Measurements from ENCODE around the gene PYGB. TPM values are rescaled to one million over a fixed set of nuclear protein-coding genes. Genes with fewer than 3 reads are reported as not detected.

Gene PYGB
- total RNA-seq, 1 experiment from 2014 or later, result 78.9 TPM

DNA sequence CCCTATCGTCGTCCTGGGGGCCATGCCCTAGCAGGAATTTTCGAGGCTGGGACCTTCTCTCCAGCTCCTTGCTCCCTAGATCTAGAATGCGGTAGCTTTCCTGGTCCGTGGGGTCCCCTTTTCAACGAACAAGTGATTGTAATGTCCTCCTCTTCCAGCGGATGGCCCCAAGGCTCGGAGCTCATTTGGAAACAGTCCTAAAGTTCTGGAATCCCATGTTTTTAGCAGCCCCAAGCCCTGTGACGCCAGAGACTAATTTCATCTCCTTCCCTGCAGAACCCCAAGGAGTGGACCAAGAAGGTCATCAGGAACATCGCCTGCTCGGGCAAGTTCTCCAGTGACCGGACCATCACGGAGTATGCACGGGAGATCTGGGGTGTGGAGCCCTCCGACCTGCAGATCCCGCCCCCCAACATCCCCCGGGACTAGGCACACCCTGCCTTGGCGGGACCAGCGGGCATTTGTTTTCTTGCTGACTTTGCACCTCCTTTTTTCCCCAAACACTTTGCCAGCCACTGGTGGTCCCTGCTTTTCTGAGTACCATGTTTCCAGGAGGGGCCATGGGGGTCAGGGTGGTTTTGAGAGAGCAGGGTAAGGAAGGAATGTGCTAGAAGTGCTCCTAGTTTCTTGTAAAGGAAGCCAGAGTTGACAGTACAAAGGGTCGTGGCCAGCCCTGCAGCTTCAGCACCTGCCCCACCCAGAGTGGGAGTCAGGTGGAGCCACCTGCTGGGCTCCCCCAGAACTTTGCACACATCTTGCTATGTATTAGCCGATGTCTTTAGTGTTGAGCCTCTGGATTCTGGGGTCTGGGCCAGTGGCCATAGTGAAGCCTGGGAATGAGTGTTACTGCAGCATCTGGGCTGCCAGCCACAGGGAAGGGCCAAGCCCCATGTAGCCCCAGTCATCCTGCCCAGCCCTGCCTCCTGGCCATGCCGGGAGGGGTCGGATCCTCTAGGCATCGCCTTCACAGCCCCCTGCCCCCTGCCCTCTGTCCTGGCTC is 48.5 kb downstream of the PYGB start:
- H3K27me3 Mint-ChIP-seq (ENCODE audit: insufficient read depth, unreplicated experiment), result no peaks in the 10 kb centered on the region
- peak overlapping the region; percentile 55 for H3K27ac Mint-ChIP-seq (ENCODE audit: unreplicated experiment)
- ChIA-PET POLR2A (no interaction called here), CTCF (interaction anchor here (0.5 to 2.1 kb wide), 6 partner anchors 13 to 303 kb away, joined by 3 to 12 read pairs (median 4); no protein-coding TSS in a partner anchor)
- BruUV-seq (replicated peaks), result no TSS peak
- peaks cover 90% of the 10 kb centered on the region for H3K36me3 Mint-ChIP-seq (ENCODE audit: insufficient read depth, unreplicated experiment)
- peak; percentile 56 to 62 for DNase-seq
- H3K4me1 ChIP-seq, result no peaks in the 10 kb centered on the region
- H3K36me3 ChIP-seq (ENCODE audit: control insufficient read depth, insufficient read depth, low read length), result peaks cover 4% of the 10 kb centered on the region; the same call in 1 of the 2 replicates
- no peaks in the 10 kb centered on the region for H3K27me3 ChIP-seq (replicated peaks; ENCODE audit: control insufficient read depth, insufficient read depth, low read length)
- H3K9me3 ChIP-seq, result no peaks in the 10 kb centered on the region
- intact Hi-C loops (cut with micrococcal nuclease; ENCODE audit: unreplicated experiment), result loop anchor here (2.0 to 10.0 kb wide), 2 partner anchors 278 to 302 kb away; no protein-coding TSS in a partner anchor
- TF ChIP-seq, protein P1, sequence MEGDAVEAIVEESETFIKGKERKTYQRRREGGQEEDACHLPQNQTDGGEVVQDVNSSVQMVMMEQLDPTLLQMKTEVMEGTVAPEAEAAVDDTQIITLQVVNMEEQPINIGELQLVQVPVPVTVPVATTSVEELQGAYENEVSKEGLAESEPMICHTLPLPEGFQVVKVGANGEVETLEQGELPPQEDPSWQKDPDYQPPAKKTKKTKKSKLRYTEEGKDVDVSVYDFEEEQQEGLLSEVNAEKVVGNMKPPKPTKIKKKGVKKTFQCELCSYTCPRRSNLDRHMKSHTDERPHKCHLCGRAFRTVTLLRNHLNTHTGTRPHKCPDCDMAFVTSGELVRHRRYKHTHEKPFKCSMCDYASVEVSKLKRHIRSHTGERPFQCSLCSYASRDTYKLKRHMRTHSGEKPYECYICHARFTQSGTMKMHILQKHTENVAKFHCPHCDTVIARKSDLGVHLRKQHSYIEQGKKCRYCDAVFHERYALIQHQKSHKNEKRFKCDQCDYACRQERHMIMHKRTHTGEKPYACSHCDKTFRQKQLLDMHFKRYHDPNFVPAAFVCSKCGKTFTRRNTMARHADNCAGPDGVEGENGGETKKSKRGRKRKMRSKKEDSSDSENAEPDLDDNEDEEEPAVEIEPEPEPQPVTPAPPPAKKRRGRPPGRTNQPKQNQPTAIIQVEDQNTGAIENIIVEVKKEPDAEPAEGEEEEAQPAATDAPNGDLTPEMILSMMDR (IDR thresholded peaks at IDR 0.05; ENCODE audit: insufficient read depth in 1 of 2, low read depth in 1 of 2, low read length in 1 of 2, severe bottlenecking in 1 of 2, unreplicated experiment in 1 of 2), result peak in 1 of 2 experiments; percentile 49
- H3K4me1 Mint-ChIP-seq (ENCODE audit: low read depth, unreplicated experiment), result no peaks in the 10 kb centered on the region
- H3K4me3 Mint-ChIP-seq (ENCODE audit: unreplicated experiment), result no peak overlapping the region
- no peak overlapping the region for H3K4me3 ChIP-seq (ENCODE audit: low read depth, low read length)
- H3K9me3 Mint-ChIP-seq (ENCODE audit: unreplicated experiment), result no peaks in the 10 kb centered on the region

DNA sequence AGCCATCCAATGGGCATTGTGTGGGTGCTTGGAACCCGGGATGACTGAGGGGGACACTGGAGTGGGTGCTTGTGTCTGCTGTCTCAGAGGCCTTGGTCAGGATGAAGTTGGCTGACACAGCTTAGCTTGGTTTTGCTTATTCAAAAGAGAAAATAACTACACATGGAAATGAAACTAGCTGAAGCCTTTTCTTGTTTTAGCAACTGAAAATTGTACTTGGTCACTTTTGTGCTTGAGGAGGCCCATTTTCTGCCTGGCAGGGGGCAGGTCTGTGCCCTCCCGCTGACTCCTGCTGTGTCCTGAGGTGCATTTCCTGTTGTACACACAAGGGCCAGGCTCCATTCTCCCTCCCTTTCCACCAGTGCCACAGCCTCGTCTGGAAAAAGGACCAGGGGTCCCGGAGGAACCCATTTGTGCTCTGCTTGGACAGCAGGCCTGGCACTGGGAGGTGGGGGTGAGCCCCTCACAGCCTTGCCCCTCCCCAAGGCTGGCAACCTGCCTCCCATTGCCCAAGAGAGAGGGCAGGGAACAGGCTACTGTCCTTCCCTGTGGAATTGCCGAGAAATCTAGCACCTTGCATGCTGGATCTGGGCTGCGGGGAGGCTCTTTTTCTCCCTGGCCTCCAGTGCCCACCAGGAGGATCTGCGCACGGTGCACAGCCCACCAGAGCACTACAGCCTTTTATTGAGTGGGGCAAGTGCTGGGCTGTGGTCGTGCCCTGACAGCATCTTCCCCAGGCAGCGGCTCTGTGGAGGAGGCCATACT is 49.4 kb downstream of the PYGB start:
- H3K27ac Mint-ChIP-seq (ENCODE audit: unreplicated experiment), result no peak overlapping the region
- H3K4me1 Mint-ChIP-seq (ENCODE audit: low read depth, unreplicated experiment), result no peaks in the 10 kb centered on the region
- no peaks in the 10 kb centered on the region for H3K9me3 Mint-ChIP-seq (ENCODE audit: unreplicated experiment)
- BruUV-seq (replicated peaks), result TSS peak; percentile 62
- no peaks in the 10 kb centered on the region for H3K27me3 Mint-ChIP-seq (ENCODE audit: insufficient read depth, unreplicated experiment)
- ChIA-PET POLR2A (no interaction called here), CTCF (no interaction called here)
- intact Hi-C loops (cut with micrococcal nuclease; ENCODE audit: unreplicated experiment), result loop anchor here (2.0 to 10.0 kb wide), 2 partner anchors 277 to 303 kb away; no protein-coding TSS in a partner anchor
- peaks cover 90% of the 10 kb centered on the region for H3K36me3 Mint-ChIP-seq (ENCODE audit: insufficient read depth, unreplicated experiment)
- H3K4me1 ChIP-seq, result no peaks in the 10 kb centered on the region
- peaks cover 4% of the 10 kb centered on the region for H3K36me3 ChIP-seq (ENCODE audit: control insufficient read depth, insufficient read depth, low read length)
- H3K4me3 Mint-ChIP-seq (ENCODE audit: unreplicated experiment), result no peak overlapping the region
- no peak for DNase-seq
- H3K4me3 ChIP-seq (ENCODE audit: low read depth, low read length), result no peak overlapping the region
- TF ChIP-seq, protein P1 (IDR thresholded peaks at IDR 0.05; ENCODE audit: insufficient read depth in 1 of 2, low read depth in 1 of 2, low read length in 1 of 2, severe bottlenecking in 1 of 2, unreplicated experiment in 1 of 2), result no peak
- no peaks in the 10 kb centered on the region for H3K9me3 ChIP-seq
- H3K27me3 ChIP-seq (replicated peaks; ENCODE audit: control insufficient read depth, insufficient read depth, low read length), result no peaks in the 10 kb centered on the region

GRCh38 chr20:25299806-25300205 is 51.9 kb downstream of the PYGB start:
- Mint-ChIP-seq H3K9me3 (ENCODE audit: unreplicated experiment) (no peaks in the 10 kb centered on the region), H3K27ac (ENCODE audit: unreplicated experiment) (peak overlapping the region; percentile 73), H3K36me3 (ENCODE audit: insufficient read depth, unreplicated experiment) (peaks cover 78% of the 10 kb centered on the region), H3K4me1 (ENCODE audit: low read depth, unreplicated experiment) (no peaks in the 10 kb centered on the region), H3K4me3 (ENCODE audit: unreplicated experiment) (no peak overlapping the region), H3K27me3 (ENCODE audit: insufficient read depth, unreplicated experiment) (no peaks in the 10 kb centered on the region)
- ChIA-PET POLR2A (interaction anchor here (0.6 kb wide), 1 partner anchor 279 kb away, joined by 4 read pairs; no protein-coding TSS in a partner anchor), CTCF (interaction anchor here (1.4 to 2.1 kb wide), 3 partner anchors 10 to 99 kb away, joined by 3 to 8 read pairs (median 6); no protein-coding TSS in a partner anchor)
- no peak overlapping the region for H3K4me3 ChIP-seq (ENCODE audit: low read depth, low read length)
- TF ChIP-seq, protein P1 (IDR thresholded peaks at IDR 0.05; ENCODE audit: insufficient read depth in 1 of 2, low read depth in 1 of 2, low read length in 1 of 2, severe bottlenecking in 1 of 2, unreplicated experiment in 1 of 2), result no peak
- no TSS peak for BruUV-seq (replicated peaks)
- no peaks in the 10 kb centered on the region for H3K27me3 ChIP-seq (replicated peaks; ENCODE audit: control insufficient read depth, insufficient read depth, low read length)
- no peak for DNase-seq
- intact Hi-C loops (cut with micrococcal nuclease; ENCODE audit: unreplicated experiment), result loop anchor here (10.0 kb wide), 1 partner anchor 275 kb away; no protein-coding TSS in a partner anchor
- no peaks in the 10 kb centered on the region for H3K9me3 ChIP-seq
- H3K4me1 ChIP-seq, result no peaks in the 10 kb centered on the region
- H3K36me3 ChIP-seq (ENCODE audit: control insufficient read depth, insufficient read depth, low read length), result peaks cover 7% of the 10 kb centered on the region

All from Caco-2 (cell line).